Esophagus muscularis mucosa (tissue), 4 donors: ENCODE data around the gene ITPR1. TPM values are rescaled to one million over a fixed set of nuclear protein-coding genes. Genes with fewer than 3 reads are reported as not detected.

Experiments
- DNase-seq: peaks from one replicate; pipeline ENCODE4 v3.0.0-alpha.2; 2017; ENCODE audit errors: extremely low spot score
- H3K27ac ChIP-seq, 4 donors: fragments of 200-600 bp; sonication (generic); replicated peaks in 1 of 4; 1 replicate in 3 of 4; 2 replicates in 1 of 4; pipeline ENCODE4 v1.5.1; 2016 to 2019; ENCODE audit warnings: mild to moderate bottlenecking in 1 of 4
- H3K27me3 ChIP-seq, 4 donors: fragments of 200-600 bp; sonication (generic); one replicate each; pipeline versions ENCODE4 v1.5.1 to v1.6.0; 2016 to 2019
- H3K36me3 ChIP-seq, 4 donors: fragments of 200-600 bp; sonication (generic); one replicate each; pipeline ENCODE4 v1.5.1; 2016 to 2019
- H3K4me1 ChIP-seq, 4 donors: fragments of 200-600 bp; sonication (generic); one replicate each; pipeline ENCODE4 v1.5.1; 2016 to 2019
- H3K4me3 ChIP-seq, 4 donors: fragments of 200-600 bp; sonication (generic); 1 replicate in 2 of 4; 2 replicates in 2 of 4; pipeline ENCODE4 v1.5.1; 2016 to 2019; ENCODE audit warnings: mild to moderate bottlenecking in 4 of 4, moderate library complexity in 1 of 4
- H3K9me3 ChIP-seq, 4 donors: fragments of 200-600 bp; sonication (generic); 1 replicate in 3 of 4; 2 replicates in 1 of 4; pipeline ENCODE4 v1.5.1; 2016 to 2019
- CTCF ChIP-seq, 3 experiments: fragments of 200-600 bp in 2 of 3; fragments of 450-650 bp in 1 of 3; sonication (generic) in 2 of 3; IDR thresholded peaks; one replicate each; pipeline ENCODE4 v1.5.1; 2017 to 2019; ENCODE audit warnings: antibody characterized with exemption in 3 of 3, mild to moderate bottlenecking in 2 of 3, moderate library complexity in 1 of 3
- EP300 ChIP-seq: sonication (generic); formaldehyde crosslinking; IDR thresholded peaks from one replicate; pipeline ENCODE4 v1.6.1; 2017; ENCODE audit warnings: antibody characterized with exemption
- POLR2A ChIP-seq: fragments of 450-650 bp; IDR thresholded peaks from one replicate; pipeline ENCODE4 v1.6.1; 2017; ENCODE audit warnings: antibody characterized with exemption, moderate library complexity, mild to moderate bottlenecking, low read depth
- POLR2AphosphoS5 ChIP-seq, 2 donors: sonication (generic); formaldehyde crosslinking; IDR thresholded peaks; one replicate each; pipeline ENCODE4 v1.6.1; 2017; ENCODE audit warnings: antibody characterized with exemption in 2 of 2
- WGBS: methylation state at CpG from one replicate; pipeline ENCODE4 v1.1.5; 2018; 5-methylcytosine and 5-hydroxymethylcytosine counted together
- intact Hi-C: fragments of 100-400 bp; cut with DNase I; formaldehyde crosslinking; loops from one replicate; pipeline ENCODE4 v1.15.1; 2023
- total RNA-seq, 4 donors: library from RNA; depleted of rRNA; stranded (reverse); fragments of >200 nt; gene quantifications; one replicate each; pipeline versions ENCODE4 v1.1.0 to v1.2.1, GENCODE V29; 2016

ITPR1 gene
- total RNA-seq, 4 donors from 2014 or later: 204 to 271 (median 222) TPM

GRCh38 chr3:4830586-4830914 lies 337.4 kb downstream of the ITPR1 start:
- H3K4me1 ChIP-seq: peaks cover 44 to 62% (median 58%) of the 10 kb centered on the region in 4 donors
- peak overlapping the region; percentile 65 to 79 (median 68) for H3K27ac ChIP-seq

DNA sequence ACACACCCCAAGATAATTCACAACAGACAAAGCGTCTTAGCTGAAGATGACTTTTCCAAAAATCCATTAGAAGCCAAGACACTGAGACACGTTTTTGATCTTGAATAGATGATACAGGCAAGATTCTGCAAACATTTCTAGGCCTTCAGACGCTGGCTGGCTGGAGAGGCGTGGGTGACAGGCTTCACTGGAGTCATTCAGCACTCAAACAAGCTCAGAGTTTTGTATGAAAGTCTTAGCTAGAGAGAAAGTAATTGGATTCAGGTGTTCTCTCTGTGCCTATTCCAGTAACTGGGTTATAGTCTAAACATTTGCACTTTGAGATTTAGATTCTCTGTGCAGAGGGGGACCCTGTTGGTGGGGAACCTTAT lies 338.4 kb downstream of the ITPR1 start:
- intact Hi-C loops: no loop called here

More at GRCh38 chr3:4830586-4830914, 337.4 kb downstream of the ITPR1 start:
- 85% methylated on average over 5 of the region's 5 CpGs for WGBS
- peaks cover 0 to 34% (median 13%) of the 10 kb centered on the region in 4 donors for H3K36me3 ChIP-seq
- no peak overlapping the region for H3K4me3 ChIP-seq
- no peaks in the 10 kb centered on the region for H3K9me3 ChIP-seq
- no peak for DNase-seq
- TF ChIP-seq POLR2AphosphoS5 (IDR thresholded peaks at IDR 0.05) (no peak), CTCF (IDR thresholded peaks at IDR 0.05) (no peak), EP300 (no peak), POLR2A (no peak)
- no peaks in the 10 kb centered on the region for H3K27me3 ChIP-seq
- intact Hi-C loops: no loop called here

DNA sequence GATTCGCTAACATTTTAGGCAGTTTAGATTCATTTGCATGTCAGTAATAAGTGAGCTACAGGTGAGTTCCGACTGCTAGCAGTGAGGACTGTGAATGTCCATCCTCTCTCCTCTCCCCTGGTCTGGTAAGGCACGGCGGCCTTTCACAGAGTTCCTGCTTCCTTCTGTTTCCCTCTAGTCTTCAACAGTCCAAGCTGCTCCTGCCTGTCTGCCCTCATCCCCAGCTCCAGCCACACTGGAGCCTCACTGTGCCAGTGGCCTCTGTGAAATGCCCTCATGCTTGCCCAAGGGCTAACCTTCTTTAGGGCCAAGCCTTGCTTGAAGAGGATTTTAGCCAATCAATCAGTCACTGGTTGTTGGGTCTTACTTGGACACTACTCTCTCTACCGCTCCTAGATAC lies 340.3 kb downstream of the ITPR1 start:
- H3K27ac ChIP-seq: peak overlapping the region in 1 of 4 donors; percentile 0
- H3K9me3 ChIP-seq: no peaks in the 10 kb centered on the region
- no peaks in the 10 kb centered on the region for H3K27me3 ChIP-seq
- no peak overlapping the region for H3K4me3 ChIP-seq
- no peak for DNase-seq
- H3K36me3 ChIP-seq: peaks cover 9 to 59% (median 27%) of the 10 kb centered on the region in 4 donors
- TF ChIP-seq EP300 (no peak), POLR2AphosphoS5 (IDR thresholded peaks at IDR 0.05) (no peak), POLR2A (no peak), CTCF (IDR thresholded peaks at IDR 0.05) (no peak)
- peaks cover 15 to 33% (median 29%) of the 10 kb centered on the region in 4 donors for H3K4me1 ChIP-seq
- 93% methylated on average over 5 of the region's 5 CpGs for WGBS
- intact Hi-C loops: no loop called here

More for the DNA sequence above, 338.4 kb downstream of the ITPR1 start:
- Histone ChIP-seq H3K4me1 (peaks cover 34 to 52% (median 48%) of the 10 kb centered on the region in 4 donors), H3K36me3 (peaks cover 0 to 40% (median 13%) of the 10 kb centered on the region in 4 donors), H3K9me3 (no peaks in the 10 kb centered on the region), H3K27me3 (no peaks in the 10 kb centered on the region), H3K4me3 (no peak overlapping the region), H3K27ac (peak overlapping the region; percentile 65 to 79 (median 68))
- no peak for DNase-seq
- TF ChIP-seq POLR2AphosphoS5 (IDR thresholded peaks at IDR 0.05) (no peak), POLR2A (no peak), EP300 (no peak), CTCF (IDR thresholded peaks at IDR 0.05) (no peak)
- WGBS: 26% methylated on average over 4 of the region's 4 CpGs

- intact Hi-C loops: no loop called here
- H3K36me3 ChIP-seq: peaks cover 9 to 68% (median 31%) of the 10 kb centered on the region in 4 donors
- H3K27ac ChIP-seq: no peak overlapping the region
- no peaks in the 10 kb centered on the region for H3K27me3 ChIP-seq
- 77% methylated on average over 8 of the region's 8 CpGs for WGBS
- no peaks in the 10 kb centered on the region for H3K9me3 ChIP-seq
- H3K4me3 ChIP-seq: no peak overlapping the region
- no peak for DNase-seq
- peaks cover 9 to 23% (median 20%) of the 10 kb centered on the region in 4 donors for H3K4me1 ChIP-seq
- TF ChIP-seq EP300 (no peak), POLR2A (no peak), POLR2AphosphoS5 (IDR thresholded peaks at IDR 0.05) (peak in 1 of 2 donors; percentile 7)
These were observed 341.3 kb downstream of the ITPR1 start for GRCh38 chr3:4834403-4834866.

GRCh38 chr3:4835616-4836043 lies 342.5 kb downstream of the ITPR1 start:
- Histone ChIP-seq H3K9me3 (no peaks in the 10 kb centered on the region), H3K4me1 (peaks cover 7 to 17% (median 15%) of the 10 kb centered on the region in 4 donors), H3K36me3 (peaks cover 9 to 65% (median 31%) of the 10 kb centered on the region in 4 donors), H3K27me3 (no peaks in the 10 kb centered on the region), H3K27ac (no peak overlapping the region), H3K4me3 (no peak overlapping the region)
- no peak for DNase-seq
- TF ChIP-seq POLR2AphosphoS5 (IDR thresholded peaks at IDR 0.05) (no peak), CTCF (IDR thresholded peaks at IDR 0.05) (no peak), POLR2A (no peak), EP300 (no peak)
- WGBS: 56% methylated on average over 3 of the region's 3 CpGs
- intact Hi-C loops: no loop called here
